SW 1271 (cell line): ENCODE results near the gene MTUS2.

Source experiments
- DNase-seq, 2 experiments: peaks; one replicate each; lab custom pipeline; 2025; lab: John Stamatoyannopoulos, UW

Gene MTUS2

GRCh38 chr13:29525757-29526156 is 705.6 kb downstream of the MTUS2 start:
- no peak for DNase-seq

GRCh38 chr13:29526741-29527140 is 706.6 kb downstream of the MTUS2 start:
- no peak for DNase-seq

- DNase-seq, result no peak
These were observed 707.4 kb downstream of the MTUS2 start for GRCh38 chr13:29527511-29527910.

GRCh38 chr13:29527916-29528315 is 707.8 kb downstream of the MTUS2 start:
- DNase-seq, result no peak

GRCh38 chr13:29529754-29530153 is 709.6 kb downstream of the MTUS2 start:
- no peak for DNase-seq

GRCh38 chr13:29530901-29531300 is 710.8 kb downstream of the MTUS2 start:
- DNase-seq, result no peak

- DNase-seq, result no peak
These were observed 712.0 kb downstream of the MTUS2 start for GRCh38 chr13:29532116-29532515.

- no peak for DNase-seq
These were observed 712.7 kb downstream of the MTUS2 start for GRCh38 chr13:29532821-29533220.

- DNase-seq, result no peak
These were observed 713.9 kb downstream of the MTUS2 start for GRCh38 chr13:29534083-29534482.

GRCh38 chr13:29535663-29536655 is 715.8 kb downstream of the MTUS2 start:
- DNase-seq, result no peak

- no peak for DNase-seq
These were observed 716.7 kb downstream of the MTUS2 start for GRCh38 chr13:29536853-29537252.

GRCh38 chr13:29537736-29538651 is 717.9 kb downstream of the MTUS2 start:
- DNase-seq, result no peak

GRCh38 chr13:29538652-29539040 is 718.5 kb downstream of the MTUS2 start:
- no peak for DNase-seq

- no peak for DNase-seq
These were observed 719.7 kb downstream of the MTUS2 start for GRCh38 chr13:29539856-29540255.

- no peak for DNase-seq
These were observed 720.2 kb downstream of the MTUS2 start for GRCh38 chr13:29540334-29540733.

- no peak for DNase-seq
These were observed 720.7 kb downstream of the MTUS2 start for GRCh38 chr13:29540799-29541198.

- DNase-seq, result no peak
These were observed 721.3 kb downstream of the MTUS2 start for GRCh38 chr13:29541400-29541799.

GRCh38 chr13:29542381-29542780 is 722.2 kb downstream of the MTUS2 start:
- no peak for DNase-seq

GRCh38 chr13:29543230-29544215 is 723.4 kb downstream of the MTUS2 start:
- no peak for DNase-seq

GRCh38 chr13:29545988-29546387 is 725.8 kb downstream of the MTUS2 start:
- no peak for DNase-seq

- no peak for DNase-seq
These were observed 726.5 kb downstream of the MTUS2 start for GRCh38 chr13:29546662-29547061.
